ENCODE measurements around the gene NAT16. TPM values are rescaled to one million over a fixed set of nuclear protein-coding genes. Genes with fewer than 3 reads are reported as not detected.
A peak's percentile ranks its signal among the peaks of the same experiment; 100 is the strongest.

NAT16 gene
- total and polyA plus RNA-seq, 2 of the 13 experiments (the other 11 are each of a cell fraction or from before 2014, with no cell fraction given): 0.04 TPM; not detected in 1

- no peak for TF ChIP-seq ZNF562 (CRISPR knock-in tag; IDR thresholded peaks at IDR 0.05; ENCODE audit: borderline replicate concordance)
- no peak for TF ChIP-seq ATRX (CRISPR knock-in tag; IDR thresholded peaks at IDR 0.05; ENCODE audit: borderline replicate concordance)
- 0 out of 2 replicates have a peak, but pooled peaks have one; percentile 58 for TF ChIP-seq ARNTL (CRISPR knock-in tag; IDR thresholded peaks at IDR 0.05)
- TF ChIP-seq ZBTB26 (CRISPR knock-in tag; IDR thresholded peaks at IDR 0.05; ENCODE audit: borderline replicate concordance): no peak
- no peak for TF ChIP-seq SNAPC5 (CRISPR knock-in tag; IDR thresholded peaks at IDR 0.05; ENCODE audit: borderline replicate concordance)
- TF ChIP-seq ZNF235 (CRISPR knock-in tag; IDR thresholded peaks at IDR 0.05; ENCODE audit: borderline replicate concordance): no peak
- TF ChIP-seq FIP1L1 (IDR thresholded peaks at IDR 0.05; ENCODE audit: borderline replicate concordance, insufficient read depth, low read depth, low read length): no peak
- peak; percentile 23; the same call in 1 of the 2 replicates for TF ChIP-seq ZBTB38 (CRISPR knock-in tag; IDR thresholded peaks at IDR 0.05)
- peak; percentile 35 to 36; a peak in 2 of 4 replicates for TF ChIP-seq NR2F1 (CRISPR knock-in tag; IDR thresholded peaks at IDR 0.05)
- TF ChIP-seq ZNF280B (CRISPR knock-in tag; IDR thresholded peaks at IDR 0.05; ENCODE audit: borderline replicate concordance): no peak
- TF ChIP-seq HOXA7 (CRISPR knock-in tag; IDR thresholded peaks at IDR 0.05): no peak
- TF ChIP-seq THYN1 (CRISPR knock-in tag; IDR thresholded peaks at IDR 0.05; ENCODE audit: borderline replicate concordance, low read depth): no peak
- no peak for TF ChIP-seq HMGXB3 (CRISPR knock-in tag; IDR thresholded peaks at IDR 0.05; ENCODE audit: borderline replicate concordance)
- TF ChIP-seq RARA (CRISPR knock-in tag; IDR thresholded peaks at IDR 0.05): peak; percentile 86
- TF ChIP-seq KLF9 (CRISPR knock-in tag; IDR thresholded peaks at IDR 0.05; ENCODE audit: low read depth): no peak
- TF ChIP-seq SRSF9 (IDR thresholded peaks at IDR 0.05; ENCODE audit: borderline replicate concordance, insufficient read depth, low read depth, low read length, poor library complexity, severe bottlenecking): no peak
- TF ChIP-seq ZNF513 (CRISPR knock-in tag; conservative IDR thresholded peaks at IDR 0.05): no peak
- no peak for TF ChIP-seq CC2D1A (CRISPR knock-in tag; IDR thresholded peaks at IDR 0.05)
These were observed 57.8 kb downstream of the NAT16 start (continued) for GRCh38 chr7:101121991-101122932.
